Mucosa of descending colon (tissue), 3 donors: ENCODE results near the gene NAXD. TPM values are rescaled to one million over a fixed set of nuclear protein-coding genes. Genes with fewer than 3 reads are reported as not detected.

Experiments used
- ATAC-seq: fragments of 200-7000 bp; cut with Tn5 transposase; one replicate; pipeline ENCODE4 v1.9.1; 2020; ENCODE audit warnings: mild to moderate bottlenecking, moderate library complexity
- DNase-seq, 3 donors: peaks; one replicate each; pipeline ENCODE4 v3.0.0-alpha.2; 2020
- H3K36me3 ChIP-seq: fragments of 200-600 bp; one replicate; pipeline ENCODE4 v1.8.0; 2021; ENCODE audit warnings: low read depth, mild to moderate bottlenecking
- H3K4me1 ChIP-seq: fragments of 200-600 bp; one replicate; pipeline ENCODE4 v1.8.0; 2021; ENCODE audit warnings: low read depth, mild to moderate bottlenecking
- H3K4me3 ChIP-seq: fragments of 200-600 bp; one replicate; pipeline ENCODE4 v1.8.0; 2021; ENCODE audit warnings: mild to moderate bottlenecking
- H3K9me3 ChIP-seq: fragments of 200-600 bp; one replicate; pipeline ENCODE4 v1.8.0; 2021; ENCODE audit warnings: mild to moderate bottlenecking
- intact Hi-C, 2 donors: fragments of 100-400 bp; cut with DNase I in 1 of 2; cut with micrococcal nuclease in 1 of 2; formaldehyde crosslinking; loops; one replicate each; pipeline versions ENCODE4 v1.11.0 to v1.11.1; 2022; cut with DNase I, micrococcal nuclease
- total RNA-seq, 3 donors: library from RNA; stranded (reverse); fragmentation: NEBNext Ultra II Directional in 2 of 3; extraction: Animal tissue kit (Norgen Biotek cat#: 25700) in 2 of 3; gene quantifications; one replicate each; pipeline versions ENCODE4 v1.2.1 to v1.2.4, GENCODE V29; 2021 to 2023
- TF ChIP-seq, protein P1 (sequence below): fragments of 200-600 bp; IDR thresholded peaks from one replicate; pipeline ENCODE4 v1.8.0; 2022; ENCODE audit warnings: antibody characterized with exemption, mild to moderate bottlenecking
- donor health status: DM: no; HTN: no; CAD: no; lungs with moderate emphysema.
- donor health status: DM: no; HTN: no; CAD: no.
- donor health status: DM: no; HTN: yes; CAD: no.

NAXD gene
- total RNA-seq, 3 donors from 2014 or later, result 32.8 to 49.6 (median 38.8) TPM

DNA sequence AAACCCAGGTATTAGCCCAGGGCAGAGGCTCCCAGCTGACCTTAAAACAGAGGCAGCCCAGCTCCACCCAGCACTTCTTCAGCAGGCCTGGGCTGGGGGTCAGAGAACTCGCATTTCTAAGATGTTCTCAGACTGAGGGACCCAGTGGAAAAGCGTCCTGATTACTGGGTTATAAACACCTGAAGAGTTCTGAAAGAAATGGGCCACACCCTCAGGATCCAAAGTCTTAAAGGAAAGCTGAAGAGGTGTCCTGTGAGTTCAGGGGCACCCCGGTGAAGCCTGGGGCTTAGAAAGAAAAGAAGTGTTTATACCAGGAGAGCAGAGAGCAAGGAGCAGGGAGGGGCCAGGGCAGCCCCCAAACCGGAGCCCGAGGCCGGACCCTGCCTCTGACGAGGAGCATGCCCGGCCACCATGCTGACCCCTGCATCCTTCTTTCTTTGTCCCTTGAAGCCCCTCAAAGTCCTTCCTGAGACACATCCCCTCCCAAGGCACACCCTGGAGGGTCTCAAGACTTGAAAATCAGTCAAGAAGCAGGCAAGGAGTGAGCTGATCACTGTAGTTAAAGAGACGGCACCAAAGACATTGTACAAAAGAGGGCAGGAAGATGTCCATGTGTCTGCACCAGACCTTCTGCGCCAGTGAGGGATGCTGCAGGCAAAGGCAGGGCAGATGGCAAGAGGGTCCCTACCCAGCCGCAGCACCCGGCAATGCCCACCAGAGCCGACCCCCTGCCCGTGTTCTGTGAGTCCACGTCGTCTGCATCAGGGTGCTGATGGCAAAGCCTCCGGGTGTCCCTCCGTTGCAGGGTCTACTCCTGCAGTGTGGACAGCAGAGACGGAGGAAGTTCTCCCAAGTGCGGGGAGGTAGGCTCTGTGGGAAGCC lies 43.2 kb upstream of the NAXD start:
- no peaks in the 10 kb centered on the region for H3K4me1 ChIP-seq
- H3K4me3 ChIP-seq, result no peak overlapping the region
- no peak for ATAC-seq
- H3K9me3 ChIP-seq, result no peaks in the 10 kb centered on the region
- DNase-seq, result no peak
- TF ChIP-seq, protein P1, sequence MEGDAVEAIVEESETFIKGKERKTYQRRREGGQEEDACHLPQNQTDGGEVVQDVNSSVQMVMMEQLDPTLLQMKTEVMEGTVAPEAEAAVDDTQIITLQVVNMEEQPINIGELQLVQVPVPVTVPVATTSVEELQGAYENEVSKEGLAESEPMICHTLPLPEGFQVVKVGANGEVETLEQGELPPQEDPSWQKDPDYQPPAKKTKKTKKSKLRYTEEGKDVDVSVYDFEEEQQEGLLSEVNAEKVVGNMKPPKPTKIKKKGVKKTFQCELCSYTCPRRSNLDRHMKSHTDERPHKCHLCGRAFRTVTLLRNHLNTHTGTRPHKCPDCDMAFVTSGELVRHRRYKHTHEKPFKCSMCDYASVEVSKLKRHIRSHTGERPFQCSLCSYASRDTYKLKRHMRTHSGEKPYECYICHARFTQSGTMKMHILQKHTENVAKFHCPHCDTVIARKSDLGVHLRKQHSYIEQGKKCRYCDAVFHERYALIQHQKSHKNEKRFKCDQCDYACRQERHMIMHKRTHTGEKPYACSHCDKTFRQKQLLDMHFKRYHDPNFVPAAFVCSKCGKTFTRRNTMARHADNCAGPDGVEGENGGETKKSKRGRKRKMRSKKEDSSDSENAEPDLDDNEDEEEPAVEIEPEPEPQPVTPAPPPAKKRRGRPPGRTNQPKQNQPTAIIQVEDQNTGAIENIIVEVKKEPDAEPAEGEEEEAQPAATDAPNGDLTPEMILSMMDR, result no peak
- intact Hi-C loops, result no loop called here
- H3K36me3 ChIP-seq, result no peaks in the 10 kb centered on the region

DNA sequence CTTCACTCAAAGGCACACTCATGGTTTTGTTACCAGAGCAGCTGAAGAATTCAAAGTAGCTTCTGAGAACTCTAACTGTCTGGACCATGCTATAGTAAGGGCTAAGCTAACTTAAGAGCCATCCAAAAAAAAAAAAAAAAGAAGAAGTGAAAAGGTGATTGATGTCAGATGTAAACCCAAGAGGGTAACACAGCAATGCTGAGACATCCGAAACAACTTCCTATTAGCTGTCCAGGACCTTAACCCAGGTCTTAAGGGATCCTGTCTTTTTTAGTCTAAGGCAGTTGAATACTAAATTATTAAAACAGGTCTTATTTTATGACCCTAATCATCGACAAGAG lies 42.6 kb upstream of the NAXD start:
- Histone ChIP-seq H3K4me3 (no peak overlapping the region), H3K9me3 (no peaks in the 10 kb centered on the region), H3K36me3 (no peaks in the 10 kb centered on the region), H3K4me1 (no peaks in the 10 kb centered on the region)
- ATAC-seq (no peak), DNase-seq (no peak)
- intact Hi-C loops, result no loop called here
- TF ChIP-seq, protein P1, result no peak

DNA sequence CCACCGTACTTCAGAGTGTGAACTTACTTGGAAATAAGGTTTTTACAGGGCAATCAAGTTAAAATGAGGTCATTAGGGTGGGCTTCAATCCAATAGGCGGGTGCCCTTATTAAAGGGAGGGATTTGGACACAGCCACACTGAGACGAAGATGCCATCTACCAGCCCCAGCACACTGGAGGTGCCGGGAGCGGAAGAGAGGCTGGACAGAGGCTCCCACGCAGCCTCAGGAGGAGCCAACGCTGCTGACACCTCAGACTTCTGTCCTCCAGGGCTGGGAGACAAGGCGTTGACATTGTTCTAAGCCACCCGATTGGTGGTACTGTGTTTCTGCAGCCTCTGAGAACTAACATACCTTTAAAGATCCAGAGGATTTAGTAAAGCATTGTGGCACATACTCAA lies 41.2 kb upstream of the NAXD start:
- Histone ChIP-seq H3K36me3 (no peaks in the 10 kb centered on the region), H3K9me3 (no peaks in the 10 kb centered on the region), H3K4me3 (no peak overlapping the region), H3K4me1 (no peaks in the 10 kb centered on the region)
- TF ChIP-seq, protein P1, result no peak
- intact Hi-C loops, result no loop called here
- DNase-seq (no peak), ATAC-seq (no peak)

GRCh38 chr13:110575322-110576069 lies 39.8 kb upstream of the NAXD start:
- no peaks in the 10 kb centered on the region for H3K9me3 ChIP-seq
- intact Hi-C loops, result no loop called here
- H3K36me3 ChIP-seq, result no peaks in the 10 kb centered on the region
- TF ChIP-seq, protein P1, result no peak
- DNase-seq (no peak), ATAC-seq (peak; percentile 35)
- H3K4me3 ChIP-seq, result no peak overlapping the region
- H3K4me1 ChIP-seq, result no peaks in the 10 kb centered on the region

DNA sequence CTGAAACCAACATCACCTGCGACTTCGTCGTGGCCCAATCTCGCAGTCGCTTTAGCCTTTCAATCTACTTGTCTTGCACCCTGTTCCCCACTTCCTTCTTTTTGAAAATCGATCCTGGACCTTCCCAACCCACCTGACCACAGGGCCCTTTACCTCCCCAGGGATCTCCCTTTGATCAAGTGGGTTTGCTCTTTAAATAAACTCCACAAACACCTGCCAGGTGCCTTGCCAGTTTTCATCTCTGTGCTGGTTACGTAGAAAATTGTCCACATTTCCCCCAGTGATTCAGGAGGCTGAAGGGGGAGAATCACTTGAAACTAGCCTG lies 39.3 kb upstream of the NAXD start:
- H3K4me1 ChIP-seq, result no peaks in the 10 kb centered on the region
- no peak for ATAC-seq
- H3K4me3 ChIP-seq, result no peak overlapping the region
- TF ChIP-seq, protein P1, result no peak
- no peaks in the 10 kb centered on the region for H3K36me3 ChIP-seq
- H3K9me3 ChIP-seq, result no peaks in the 10 kb centered on the region
- no peak for DNase-seq
- intact Hi-C loops, result no loop called here
